GM18868 (cell line): ENCODE data around the gene MAPRE2.
"Not testable (repeated sequence)": the region's sequence is repeated elsewhere in the genome, so short reads cannot be mapped to it uniquely, and the experiment has no call there.

Experiments used
- ATAC-seq: cut with Tn5 transposase; IDR thresholded peaks from one replicate; pipeline ENCODE4 v1.9.1; 2021; ENCODE audit warnings: mild to moderate bottlenecking, moderate library complexity; ENCODE audit not compliant: unreplicated experiment

MAPRE2 gene

GRCh38 chr18:35142275-35142615, 101.0 kb downstream of the MAPRE2 start:
- peak; percentile 14 for ATAC-seq

- peak; percentile 48 for ATAC-seq
Measured at GRCh38 chr18:35143622-35144596, 102.7 kb downstream of the MAPRE2 start.

- ATAC-seq, result no peak
Measured at GRCh38 chr18:35144698-35145097, 103.5 kb downstream of the MAPRE2 start.

GRCh38 chr18:35150195-35150594, 109.0 kb downstream of the MAPRE2 start:
- ATAC-seq, result not testable (repeated sequence)

- peak; percentile 64 for ATAC-seq
Measured at GRCh38 chr18:35153609-35154272, 112.5 kb downstream of the MAPRE2 start.

- no peak for ATAC-seq
Measured at GRCh38 chr18:35155398-35156117, 114.3 kb downstream of the MAPRE2 start.

GRCh38 chr18:35157181-35157580, 116.0 kb downstream of the MAPRE2 start:
- no peak for ATAC-seq

- peak; percentile 74 for ATAC-seq
Measured at GRCh38 chr18:35158728-35159450, 117.7 kb downstream of the MAPRE2 start.

- peak; percentile 78 for ATAC-seq
Measured at GRCh38 chr18:35159782-35160181, 118.6 kb downstream of the MAPRE2 start.

- no peak for ATAC-seq
Measured at GRCh38 chr18:35161485-35161884, 120.3 kb downstream of the MAPRE2 start.

GRCh38 chr18:35161934-35162333, 120.7 kb downstream of the MAPRE2 start:
- no peak for ATAC-seq

- ATAC-seq, result no peak
Measured at GRCh38 chr18:35163014-35163539, 121.9 kb downstream of the MAPRE2 start.

GRCh38 chr18:35163721-35164120, 122.5 kb downstream of the MAPRE2 start:
- no peak for ATAC-seq

GRCh38 chr18:35164133-35164532, 122.9 kb downstream of the MAPRE2 start:
- ATAC-seq, result no peak

- no peak for ATAC-seq
Measured at GRCh38 chr18:35167332-35167731, 126.1 kb downstream of the MAPRE2 start.

GRCh38 chr18:35167857-35168256, 126.6 kb downstream of the MAPRE2 start:
- no peak for ATAC-seq

- ATAC-seq, result not testable (repeated sequence)
Measured at GRCh38 chr18:35170323-35170722, 129.1 kb downstream of the MAPRE2 start.

GRCh38 chr18:35171315-35171987, 130.2 kb downstream of the MAPRE2 start:
- no peak for ATAC-seq

- ATAC-seq, result no peak
Measured at GRCh38 chr18:35172009-35172408, 130.8 kb downstream of the MAPRE2 start.

GRCh38 chr18:35172451-35173035, 131.3 kb downstream of the MAPRE2 start:
- no peak for ATAC-seq
